ENCODE measurements around the gene DACH1. TPM values are rescaled to one million over a fixed set of nuclear protein-coding genes. Genes with fewer than 3 reads are reported as not detected.

The DACH1 gene
- not detected in 2 replicates for total RNA-seq

GRCh38 chr13:71867131-71867814, at the start of gene DACH1:
Gene DACH1, minus strand, starts transcription at chr13:71867204.

Measured in smooth muscle cell of the pulmonary artery (primary cell).